ENCODE measurements around the gene LOXL4. TPM values are rescaled to one million over a fixed set of nuclear protein-coding genes. Genes with fewer than 3 reads are reported as not detected.

Gene LOXL4
- total RNA-seq, 4 donors from 2014 or later: 1.6 to 2.3 (median 1.7) TPM

- no peak for TF ChIP-seq CTCF (IDR thresholded peaks at IDR 0.05)
- TF ChIP-seq POLR2A (IDR thresholded peaks at IDR 0.05): no peak
- no peak for TF ChIP-seq POLR2AphosphoS5 (IDR thresholded peaks at IDR 0.05)
- TF ChIP-seq EP300 (IDR thresholded peaks at IDR 0.05): no peak
Observed at GRCh38 chr10:98258683-98259454, 9.1 kb downstream of the LOXL4 start.

GRCh38 chr10:98257961-98258360, 10.0 kb downstream of the LOXL4 start:
- Histone ChIP-seq H3K4me1 (peaks cover 33% of the 10 kb centered on the region), H3K9me3 (no peaks in the 10 kb centered on the region), H3K36me3 (peaks cover 2% of the 10 kb centered on the region), H3K4me3 (no peak overlapping the region), H3K27me3 (no peaks in the 10 kb centered on the region), H3K27ac (no peak overlapping the region)
- 98% methylated on average over 8 of the region's 16 CpGs for WGBS
- no peak for DNase-seq (ENCODE audit: low spot score in 2 of 2)
- no peak for TF ChIP-seq POLR2A (IDR thresholded peaks at IDR 0.05)
- TF ChIP-seq CTCF (IDR thresholded peaks at IDR 0.05): no peak
- TF ChIP-seq EP300 (IDR thresholded peaks at IDR 0.05): no peak
- no peak for TF ChIP-seq POLR2AphosphoS5 (IDR thresholded peaks at IDR 0.05)

More at GRCh38 chr10:98258683-98259454, 9.1 kb downstream of the LOXL4 start:
- H3K27ac ChIP-seq: no peak overlapping the region
- no peak overlapping the region for H3K4me3 ChIP-seq
- DNase-seq (ENCODE audit: low spot score in 2 of 2): no peak
- 81% methylated on average over 13 of the region's 13 CpGs for WGBS
- H3K9me3 ChIP-seq: no peaks in the 10 kb centered on the region
- H3K36me3 ChIP-seq: no peaks in the 10 kb centered on the region
- peaks cover 27% of the 10 kb centered on the region for H3K4me1 ChIP-seq
- no peaks in the 10 kb centered on the region for H3K27me3 ChIP-seq

- Histone ChIP-seq H3K4me3 (no peak overlapping the region), H3K27ac (no peak overlapping the region), H3K4me1 (peaks cover 37% of the 10 kb centered on the region), H3K27me3 (no peaks in the 10 kb centered on the region), H3K36me3 (peaks cover 10% of the 10 kb centered on the region), H3K9me3 (no peaks in the 10 kb centered on the region)
- TF ChIP-seq CTCF (IDR thresholded peaks at IDR 0.05) (no peak), POLR2AphosphoS5 (IDR thresholded peaks at IDR 0.05) (no peak), POLR2A (IDR thresholded peaks at IDR 0.05) (no peak), EP300 (IDR thresholded peaks at IDR 0.05) (no peak)
- DNase-seq (ENCODE audit: low spot score in 2 of 2): no peak
- 95% methylated on average over 7 of the region's 12 CpGs for WGBS
Observed at GRCh38 chr10:98257198-98257597, 10.8 kb downstream of the LOXL4 start.

GRCh38 chr10:98256692-98257091, 11.3 kb downstream of the LOXL4 start:
- 95% methylated on average over 10 of the region's 11 CpGs for WGBS
- TF ChIP-seq POLR2AphosphoS5 (IDR thresholded peaks at IDR 0.05): no peak
- no peak for TF ChIP-seq CTCF (IDR thresholded peaks at IDR 0.05)
- TF ChIP-seq POLR2A (IDR thresholded peaks at IDR 0.05): no peak
- TF ChIP-seq EP300 (IDR thresholded peaks at IDR 0.05): no peak
- Histone ChIP-seq H3K4me1 (peaks cover 42% of the 10 kb centered on the region), H3K9me3 (no peaks in the 10 kb centered on the region), H3K36me3 (peaks cover 11% of the 10 kb centered on the region), H3K4me3 (no peak overlapping the region), H3K27me3 (no peaks in the 10 kb centered on the region), H3K27ac (no peak overlapping the region)
- no peak for DNase-seq (ENCODE audit: low spot score in 2 of 2)

- Histone ChIP-seq H3K9me3 (no peaks in the 10 kb centered on the region), H3K27ac (no peak overlapping the region), H3K36me3 (peaks cover 11% of the 10 kb centered on the region), H3K4me1 (peaks cover 34% of the 10 kb centered on the region), H3K4me3 (no peak overlapping the region), H3K27me3 (no peaks in the 10 kb centered on the region)
- TF ChIP-seq EP300 (IDR thresholded peaks at IDR 0.05): no peak
- no peak for TF ChIP-seq CTCF (IDR thresholded peaks at IDR 0.05)
- no peak for TF ChIP-seq POLR2A (IDR thresholded peaks at IDR 0.05)
- TF ChIP-seq POLR2AphosphoS5 (IDR thresholded peaks at IDR 0.05): no peak
- no peak for DNase-seq (ENCODE audit: low spot score in 2 of 2)
- WGBS: 90% methylated on average over 10 of the region's 17 CpGs
Observed at GRCh38 chr10:98255146-98255877, 12.7 kb downstream of the LOXL4 start.

All from suprapubic skin (tissue), 4 donors.